Activated CD4-positive, alpha-beta T cell treated with anti-CD3 and anti-CD28 coated beads for 48 hours (primary cell): ENCODE data around the gene ZNF436.
"Not testable (repeated sequence)": the region's sequence is repeated elsewhere in the genome, so short reads cannot be mapped to it uniquely, and the experiment has no call there.

Experiments
- DNase-seq: peaks from one replicate; pipeline ENCODE4 v3.0.0-alpha.2; 2020

ZNF436 gene

GRCh38 chr1:23362218-23362713 is 7.4 kb downstream of the ZNF436 start:
- no peak for DNase-seq

- no peak for DNase-seq
These were observed 11.2 kb downstream of the ZNF436 start for GRCh38 chr1:23358310-23358875.

GRCh38 chr1:23357138-23357908 is 12.3 kb downstream of the ZNF436 start:
- no peak for DNase-seq

- DNase-seq = no peak
These were observed 13.0 kb downstream of the ZNF436 start for GRCh38 chr1:23356471-23357137.

DNA sequence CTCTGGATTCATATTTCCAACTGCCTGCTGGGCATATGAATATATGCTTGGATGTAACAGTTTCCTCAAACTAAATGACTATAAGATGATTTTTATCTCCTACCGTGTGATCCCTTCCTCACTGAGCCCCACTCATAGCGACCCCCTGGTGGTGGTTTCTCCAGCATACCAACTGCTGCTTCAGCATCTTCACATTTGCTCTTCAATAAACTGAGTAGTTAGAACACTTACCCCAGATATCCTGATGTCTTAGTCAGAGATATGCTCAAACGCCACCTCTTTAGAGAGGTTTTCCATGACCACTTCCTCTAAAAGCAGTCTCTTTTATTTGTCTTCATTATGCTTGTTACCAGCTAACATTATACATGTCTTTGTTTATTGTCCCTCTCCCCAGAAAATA is 15.4 kb downstream of the ZNF436 start:
- DNase-seq = peak; percentile 28

GRCh38 chr1:23352096-23352695 is 17.4 kb downstream of the ZNF436 start:
- no peak for DNase-seq

GRCh38 chr1:23345920-23346319 is 23.7 kb downstream of the ZNF436 start:
- no peak for DNase-seq

DNA sequence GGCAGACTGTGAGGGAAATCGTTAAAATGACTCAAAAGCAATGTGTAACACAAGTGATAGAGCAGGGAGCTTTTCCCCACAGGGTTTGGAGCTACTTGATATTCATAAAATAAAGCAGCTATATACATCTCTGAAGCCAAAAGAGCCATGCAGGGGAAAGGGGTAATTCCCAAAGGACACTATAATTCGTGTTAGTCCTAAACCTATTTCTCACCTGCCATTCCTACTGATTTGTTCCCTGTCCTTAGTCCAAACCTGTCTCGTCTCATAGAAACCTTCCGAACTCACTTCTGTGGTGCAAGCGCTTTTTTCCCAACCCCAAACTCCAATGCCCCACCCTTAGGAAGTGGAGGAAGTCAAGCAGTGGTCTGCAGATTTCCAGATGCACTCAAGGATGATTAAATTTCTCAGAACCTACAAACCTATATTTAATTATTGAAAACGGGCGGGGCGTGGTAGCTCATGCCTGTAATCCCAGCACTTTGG is 24.6 kb downstream of the ZNF436 start:
- DNase-seq = no peak

DNA sequence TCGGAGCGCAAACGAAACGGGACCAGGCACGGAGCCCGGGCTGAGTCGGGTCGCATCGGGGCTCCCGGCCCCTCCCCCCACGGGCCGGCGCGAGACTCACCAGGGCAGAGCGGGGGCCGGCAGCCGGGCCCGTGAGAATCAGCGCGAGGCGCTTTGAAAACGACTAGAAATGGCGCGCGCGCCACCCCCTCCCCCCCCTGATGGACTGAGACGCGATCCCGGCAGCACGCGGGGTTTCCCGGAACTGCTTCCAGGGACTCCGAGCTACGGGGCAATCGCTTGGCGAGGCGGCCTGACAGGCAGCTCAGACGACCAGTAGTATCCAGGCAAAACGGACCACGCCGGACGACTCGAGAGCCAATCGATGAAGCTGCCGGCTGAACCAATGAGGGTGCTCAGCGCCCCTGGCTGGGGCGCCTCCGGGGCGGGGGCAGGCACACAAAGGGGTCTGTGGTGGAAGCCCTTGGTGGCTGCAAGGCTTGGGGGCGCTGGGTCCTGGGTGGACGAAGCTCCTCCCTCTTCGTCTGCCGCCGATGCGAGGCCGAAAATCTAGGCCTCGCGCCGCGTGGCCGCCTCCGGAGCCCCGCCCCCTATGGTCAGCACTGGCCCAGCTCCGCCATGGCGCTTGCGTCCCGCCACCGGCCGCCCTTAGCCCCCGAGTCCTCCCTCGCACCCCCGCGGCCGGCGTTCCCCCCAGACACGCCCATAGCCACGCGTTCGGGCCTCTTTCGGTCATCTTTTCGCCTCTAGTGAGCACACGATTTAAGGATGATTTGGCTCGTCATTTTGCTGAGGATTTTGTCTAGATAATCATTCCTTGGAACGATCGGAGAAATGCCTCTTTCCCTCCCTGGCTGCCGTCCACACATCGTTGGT is 25.3 kb downstream of the ZNF436 start, which contains the start of gene HNRNPR:
Gene HNRNPR (minus strand): TSS at position 174 of the 876 bp plus-strand sequence. CDS start 3,276 bp downstream, outside the sequence.
- peak; percentile 100 for DNase-seq

GRCh38 chr1:23343221-23344110 is 26.2 kb downstream of the ZNF436 start:
- peak; percentile 74 for DNase-seq

GRCh38 chr1:23341931-23342692 is 27.5 kb downstream of the ZNF436 start:
- no peak for DNase-seq

- no peak for DNase-seq
These were observed 30.0 kb downstream of the ZNF436 start for GRCh38 chr1:23339632-23340031.

GRCh38 chr1:23337869-23338268 is 31.8 kb downstream of the ZNF436 start:
- no peak for DNase-seq

DNA sequence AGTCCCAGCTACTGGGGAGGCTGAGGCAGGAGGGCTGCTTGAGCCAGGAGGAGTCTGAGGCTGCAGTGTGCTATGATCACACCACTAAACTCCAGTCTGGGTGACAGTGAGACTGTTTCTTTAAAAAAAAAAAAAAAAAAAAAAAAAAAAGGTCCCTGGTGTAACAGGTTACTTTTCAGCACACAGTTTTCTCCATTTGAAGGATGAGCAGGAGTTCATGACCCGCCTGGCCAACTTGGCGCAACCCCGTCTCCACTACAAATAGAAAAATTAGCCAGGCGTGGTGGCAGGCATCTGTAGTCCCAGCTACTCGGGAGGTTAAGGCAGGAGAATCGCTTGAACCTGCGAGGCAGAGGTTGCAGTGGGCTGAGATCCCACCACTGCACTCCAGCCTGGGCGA is 37.9 kb downstream of the ZNF436 start:
- DNase-seq = no peak

DNA sequence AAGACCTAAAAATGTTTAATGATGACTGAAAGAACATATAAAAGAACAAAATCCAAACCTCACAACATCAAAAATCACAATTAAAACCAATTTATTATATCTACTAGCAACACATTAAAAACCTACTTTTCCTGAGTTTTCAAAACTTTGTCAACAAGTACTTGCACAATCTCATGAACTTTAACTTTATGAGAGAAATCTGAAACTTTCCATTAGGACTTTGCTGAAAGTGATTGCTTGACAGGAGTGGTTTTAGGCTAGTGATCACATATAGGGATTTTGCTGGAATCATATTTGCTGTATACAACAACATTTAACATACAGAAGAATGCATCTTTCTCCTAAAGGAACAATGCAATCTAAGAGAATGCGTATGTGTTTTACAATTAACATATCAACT is 38.8 kb downstream of the ZNF436 start:
- DNase-seq = no peak

- no peak for DNase-seq
These were observed 44.2 kb downstream of the ZNF436 start for GRCh38 chr1:23325393-23325792.

GRCh38 chr1:23322770-23323169 is 46.9 kb downstream of the ZNF436 start:
- no peak for DNase-seq

DNA sequence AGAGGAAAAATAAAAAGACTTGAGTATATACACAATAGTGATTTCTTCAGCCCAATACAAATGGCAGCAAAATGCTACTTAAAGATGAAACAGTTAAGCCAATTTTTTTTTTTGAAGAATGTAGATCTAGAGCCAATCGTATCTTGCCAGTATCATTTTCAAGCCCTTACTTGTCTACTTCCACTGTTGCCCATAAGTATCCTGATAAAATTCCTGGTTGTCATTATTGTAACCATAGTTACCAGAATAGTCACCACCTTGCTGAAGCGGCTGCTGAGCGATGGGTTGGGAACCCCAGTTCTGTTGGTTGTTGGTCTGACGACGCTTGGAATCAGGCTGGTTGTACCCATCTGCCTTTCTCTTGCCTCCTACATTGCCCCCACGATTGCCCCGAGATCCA is 59.4 kb downstream of the ZNF436 start:
- DNase-seq = not testable (repeated sequence)
